LHCN-M2 (cell line): ENCODE results near the gene CEP72. TPM values are rescaled to one million over a fixed set of nuclear protein-coding genes. Genes with fewer than 3 reads are reported as not detected.

Experiments
- total RNA-seq: library from RNA; depleted of rRNA; stranded (reverse); fragments of >200 nt; gene quantifications from 2 replicates; pipeline ENCODE4 v1.2.3, GENCODE V29; 2014; rRNA removed

Gene CEP72
- total RNA-seq, 1 experiment from 2014 or later: 8.0 TPM

Other genes starting within 250 kb of the CEP72 start
- gene EXOC3, start 169.2 kb upstream of the CEP72 start, total RNA-seq: 29.2 and 30.6 TPM in 2 replicates
- gene SLC9A3, start 87.9 kb upstream of the CEP72 start, total RNA-seq: 4.2 and 4.4 TPM in 2 replicates
- 0.06 TPM in 1 of 2 replicates, not detected in the other for gene TPPP, start 81.0 kb downstream of the CEP72 start, total RNA-seq
- not detected in 2 replicates for gene ZDHHC11B, start 172.4 kb downstream of the CEP72 start, total RNA-seq
- 0.17 TPM in 1 of 2 replicates, not detected in the other for gene ZDHHC11, start 238.6 kb downstream of the CEP72 start, total RNA-seq